ENCODE results near the gene CENPM.

Gene CENPM

DNA sequence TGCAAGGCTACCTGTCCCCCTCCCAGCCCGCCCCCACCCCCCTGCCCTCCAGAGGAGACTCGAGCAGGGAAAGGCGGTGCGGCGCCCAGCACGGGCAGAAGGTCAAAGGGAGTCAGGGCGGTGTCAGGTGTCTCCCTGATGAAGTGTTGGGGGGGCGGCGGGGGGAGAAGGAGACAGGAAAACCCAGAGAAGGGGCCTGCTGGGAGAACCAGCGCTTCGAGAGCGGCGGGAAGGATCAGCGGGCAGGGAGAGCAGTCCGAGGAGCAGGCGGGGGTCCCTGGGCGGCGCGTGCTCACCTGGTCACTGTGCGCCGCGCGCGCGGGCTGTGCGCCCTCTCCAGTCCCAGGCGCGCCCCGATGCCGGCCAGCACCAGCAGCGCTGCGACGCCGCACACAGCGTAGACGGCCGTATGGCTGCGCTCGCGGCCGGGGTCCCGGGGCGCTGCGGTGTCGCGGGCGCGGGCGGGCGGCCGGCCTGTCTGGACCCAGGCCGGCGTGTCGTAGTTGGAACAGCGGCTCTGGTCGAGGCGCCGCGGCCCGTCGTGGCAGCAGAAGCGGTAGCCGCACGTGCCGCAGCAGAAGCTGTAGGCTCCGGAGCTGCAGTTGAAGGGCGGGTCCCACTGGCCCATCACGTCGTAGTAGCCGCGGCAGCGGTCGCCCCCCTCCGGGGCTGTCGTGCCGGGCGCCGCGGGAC, 33.0 kb downstream of the CENPM start:
- H3K4me2 ChIP-seq (ENCODE audit: low read length), result no peak overlapping the region
- H3K4me1 ChIP-seq (ENCODE audit: insufficient read depth, low read length, severe bottlenecking), result peaks cover 35% of the 10 kb centered on the region

GRCh38 chr22:41913040-41913719, 33.8 kb downstream of the CENPM start:
- peaks cover 31% of the 10 kb centered on the region for H3K4me1 ChIP-seq (ENCODE audit: insufficient read depth, low read length, severe bottlenecking)
- no peaks in the 10 kb centered on the region for H3K9me3 ChIP-seq (ENCODE audit: low read length)
- peaks cover 20% of the 10 kb centered on the region; the same call in 1 of the 2 replicates for H3K27me3 ChIP-seq (ENCODE audit: insufficient read depth, low read length)
- H3K79me2 ChIP-seq (ENCODE audit: insufficient read depth, low read length), result no peaks in the 10 kb centered on the region
- no peak overlapping the region for H3K27ac ChIP-seq (ENCODE audit: low read depth, low read length, poor library complexity, severe bottlenecking)
- no peak overlapping the region for H3K4me2 ChIP-seq (ENCODE audit: low read length)
- no peak for TF ChIP-seq EZH2 (IDR thresholded peaks at IDR 0.05; ENCODE audit: borderline replicate concordance, low read length)
- TF ChIP-seq, protein P1, sequence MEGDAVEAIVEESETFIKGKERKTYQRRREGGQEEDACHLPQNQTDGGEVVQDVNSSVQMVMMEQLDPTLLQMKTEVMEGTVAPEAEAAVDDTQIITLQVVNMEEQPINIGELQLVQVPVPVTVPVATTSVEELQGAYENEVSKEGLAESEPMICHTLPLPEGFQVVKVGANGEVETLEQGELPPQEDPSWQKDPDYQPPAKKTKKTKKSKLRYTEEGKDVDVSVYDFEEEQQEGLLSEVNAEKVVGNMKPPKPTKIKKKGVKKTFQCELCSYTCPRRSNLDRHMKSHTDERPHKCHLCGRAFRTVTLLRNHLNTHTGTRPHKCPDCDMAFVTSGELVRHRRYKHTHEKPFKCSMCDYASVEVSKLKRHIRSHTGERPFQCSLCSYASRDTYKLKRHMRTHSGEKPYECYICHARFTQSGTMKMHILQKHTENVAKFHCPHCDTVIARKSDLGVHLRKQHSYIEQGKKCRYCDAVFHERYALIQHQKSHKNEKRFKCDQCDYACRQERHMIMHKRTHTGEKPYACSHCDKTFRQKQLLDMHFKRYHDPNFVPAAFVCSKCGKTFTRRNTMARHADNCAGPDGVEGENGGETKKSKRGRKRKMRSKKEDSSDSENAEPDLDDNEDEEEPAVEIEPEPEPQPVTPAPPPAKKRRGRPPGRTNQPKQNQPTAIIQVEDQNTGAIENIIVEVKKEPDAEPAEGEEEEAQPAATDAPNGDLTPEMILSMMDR (IDR thresholded peaks at IDR 0.05; ENCODE audit: low read length), result no peak
- no peak overlapping the region for H3K9ac ChIP-seq (ENCODE audit: low read length)
- no peak overlapping the region for H3K4me3 ChIP-seq (ENCODE audit: low read depth, low read length, poor library complexity, severe bottlenecking)
- H2AFZ ChIP-seq (ENCODE audit: low read length), result no peak overlapping the region
- no peaks in the 10 kb centered on the region for H3K36me3 ChIP-seq (ENCODE audit: insufficient read depth, low read length)
- H3K9me2 ChIP-seq (ENCODE audit: low read depth, low read length), result no peaks in the 10 kb centered on the region
- no peaks in the 10 kb centered on the region for H4K20me1 ChIP-seq (ENCODE audit: insufficient read depth, low read length)
- no peaks in the 10 kb centered on the region for H3F3A ChIP-seq (ENCODE audit: insufficient read depth, low read length)

More for the DNA sequence above, 33.0 kb downstream of the CENPM start:
- no peak overlapping the region for H3K4me3 ChIP-seq (ENCODE audit: low read depth, low read length, poor library complexity, severe bottlenecking)
- no peak overlapping the region for H3K9ac ChIP-seq (ENCODE audit: low read length)
- peaks cover 20% of the 10 kb centered on the region; the same call in 1 of the 2 replicates for H3K27me3 ChIP-seq (ENCODE audit: insufficient read depth, low read length)
- H3F3A ChIP-seq (ENCODE audit: insufficient read depth, low read length), result no peaks in the 10 kb centered on the region
- TF ChIP-seq, protein P1 (IDR thresholded peaks at IDR 0.05; ENCODE audit: low read length), result no peak
- no peak for TF ChIP-seq EZH2 (IDR thresholded peaks at IDR 0.05; ENCODE audit: borderline replicate concordance, low read length)
- H3K9me2 ChIP-seq (ENCODE audit: low read depth, low read length), result no peaks in the 10 kb centered on the region
- H3K9me3 ChIP-seq (ENCODE audit: low read length), result no peaks in the 10 kb centered on the region
- H2AFZ ChIP-seq (ENCODE audit: low read length), result no peak overlapping the region
- H3K79me2 ChIP-seq (ENCODE audit: insufficient read depth, low read length), result no peaks in the 10 kb centered on the region
- H4K20me1 ChIP-seq (ENCODE audit: insufficient read depth, low read length), result no peaks in the 10 kb centered on the region
- no peak overlapping the region for H3K27ac ChIP-seq (ENCODE audit: low read depth, low read length, poor library complexity, severe bottlenecking)
- H3K36me3 ChIP-seq (ENCODE audit: insufficient read depth, low read length), result no peaks in the 10 kb centered on the region

- H3K9me2 ChIP-seq (ENCODE audit: low read depth, low read length), result no peaks in the 10 kb centered on the region
- no peak overlapping the region for H3K27ac ChIP-seq (ENCODE audit: low read depth, low read length, poor library complexity, severe bottlenecking)
- no peaks in the 10 kb centered on the region for H3K9me3 ChIP-seq (ENCODE audit: low read length)
- H3K36me3 ChIP-seq (ENCODE audit: insufficient read depth, low read length), result peaks cover 5% of the 10 kb centered on the region
- 0 out of 2 replicates have a peak, but pooled peaks cover 2% of the 10 kb centered on the region for H3F3A ChIP-seq (ENCODE audit: insufficient read depth, low read length)
- H3K9ac ChIP-seq (ENCODE audit: low read length), result no peak overlapping the region
- peaks cover 15% of the 10 kb centered on the region; the same call in 1 of the 2 replicates for H3K27me3 ChIP-seq (ENCODE audit: insufficient read depth, low read length)
- no peak overlapping the region for H3K4me3 ChIP-seq (ENCODE audit: low read depth, low read length, poor library complexity, severe bottlenecking)
- no peaks in the 10 kb centered on the region for H3K79me2 ChIP-seq (ENCODE audit: insufficient read depth, low read length)
- H2AFZ ChIP-seq (ENCODE audit: low read length), result no peak overlapping the region
- TF ChIP-seq EZH2 (IDR thresholded peaks at IDR 0.05; ENCODE audit: borderline replicate concordance, low read length), result no peak
- TF ChIP-seq, protein P1 (IDR thresholded peaks at IDR 0.05; ENCODE audit: low read length), result no peak
- no peak overlapping the region for H3K4me2 ChIP-seq (ENCODE audit: low read length)
- H3K4me1 ChIP-seq (ENCODE audit: insufficient read depth, low read length, severe bottlenecking), result peaks cover 31% of the 10 kb centered on the region
- H4K20me1 ChIP-seq (ENCODE audit: insufficient read depth, low read length), result no peaks in the 10 kb centered on the region
These were observed 34.5 kb downstream of the CENPM start for GRCh38 chr22:41912338-41913039.
